Astrocyte of the spinal cord (primary cell): ENCODE results near the gene CRELD2.
A peak's percentile ranks its signal among the peaks of the same experiment; 100 is the strongest.

ENCODE experiments used
- DNase-seq: peaks from one replicate; pipeline ENCODE4 v3.0.0; 2011; ENCODE audit warnings: low read depth, low spot score
- H3K4me3 ChIP-seq: 2 replicates; pipeline ENCODE4 v1.5.1; 2011; ENCODE audit warnings: low read depth, mild to moderate bottlenecking, low read length, moderate library complexity
- in situ Hi-C: cut with HindIII; loops from 2 replicates; pipeline ENCODE4 v1.10.0; 2017; ENCODE audit warnings: low sequenced_read_pairs
- TF ChIP-seq, protein P1 (sequence below): IDR thresholded peaks from 2 replicates; pipeline ENCODE4 v1.5.1; 2012; ENCODE audit warnings: low read depth, mild to moderate bottlenecking, low read length, inconsistent platforms

The CRELD2 gene

DNA sequence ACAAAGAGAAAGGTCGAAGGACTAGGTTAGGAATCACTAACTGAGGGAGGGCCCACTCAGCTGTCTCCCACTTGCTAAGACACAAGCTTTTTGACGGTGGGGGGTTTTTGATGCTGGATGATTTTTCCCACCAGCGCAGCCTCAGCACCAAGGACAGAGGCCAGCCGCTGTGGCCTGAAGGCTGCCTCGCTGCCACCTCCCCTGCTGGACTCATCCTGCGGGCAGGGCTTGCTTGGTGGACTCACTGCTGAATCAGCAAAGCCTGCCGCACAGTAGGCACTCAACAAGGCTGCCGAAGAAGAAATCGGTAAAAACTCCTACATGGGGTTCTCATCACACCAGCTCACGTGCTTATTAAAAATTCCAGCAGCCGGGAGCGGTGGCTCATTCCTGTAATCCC lies 2.8 kb upstream of the CRELD2 start:
- no peak overlapping the region for H3K4me3 ChIP-seq
- DNase-seq: no peak
- in situ Hi-C loops: no loop called here
- TF ChIP-seq, protein P1, sequence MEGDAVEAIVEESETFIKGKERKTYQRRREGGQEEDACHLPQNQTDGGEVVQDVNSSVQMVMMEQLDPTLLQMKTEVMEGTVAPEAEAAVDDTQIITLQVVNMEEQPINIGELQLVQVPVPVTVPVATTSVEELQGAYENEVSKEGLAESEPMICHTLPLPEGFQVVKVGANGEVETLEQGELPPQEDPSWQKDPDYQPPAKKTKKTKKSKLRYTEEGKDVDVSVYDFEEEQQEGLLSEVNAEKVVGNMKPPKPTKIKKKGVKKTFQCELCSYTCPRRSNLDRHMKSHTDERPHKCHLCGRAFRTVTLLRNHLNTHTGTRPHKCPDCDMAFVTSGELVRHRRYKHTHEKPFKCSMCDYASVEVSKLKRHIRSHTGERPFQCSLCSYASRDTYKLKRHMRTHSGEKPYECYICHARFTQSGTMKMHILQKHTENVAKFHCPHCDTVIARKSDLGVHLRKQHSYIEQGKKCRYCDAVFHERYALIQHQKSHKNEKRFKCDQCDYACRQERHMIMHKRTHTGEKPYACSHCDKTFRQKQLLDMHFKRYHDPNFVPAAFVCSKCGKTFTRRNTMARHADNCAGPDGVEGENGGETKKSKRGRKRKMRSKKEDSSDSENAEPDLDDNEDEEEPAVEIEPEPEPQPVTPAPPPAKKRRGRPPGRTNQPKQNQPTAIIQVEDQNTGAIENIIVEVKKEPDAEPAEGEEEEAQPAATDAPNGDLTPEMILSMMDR: no peak

DNA sequence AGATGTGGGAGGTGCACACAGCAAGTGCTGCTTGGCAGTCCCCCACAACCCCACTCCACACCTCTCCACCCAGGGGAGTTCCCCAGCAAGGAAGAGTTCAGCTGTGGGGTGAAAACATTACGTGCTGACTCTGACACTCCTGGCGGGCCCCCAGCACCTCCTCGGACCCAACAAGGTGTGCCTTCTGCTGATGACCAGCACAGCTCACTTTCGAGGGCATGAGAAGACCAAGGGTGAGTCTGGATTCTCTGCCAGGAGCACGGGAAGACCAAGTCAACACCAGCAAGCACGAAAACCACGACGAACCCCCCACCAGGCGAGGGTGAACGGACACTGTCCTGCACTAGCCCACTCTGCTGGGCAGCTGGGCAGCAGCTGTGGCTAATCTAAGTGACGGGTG lies 1.6 kb upstream of the CRELD2 start:
- in situ Hi-C loops: no loop called here
- TF ChIP-seq, protein P1: no peak
- DNase-seq: no peak
- H3K4me3 ChIP-seq: no peak overlapping the region

DNA sequence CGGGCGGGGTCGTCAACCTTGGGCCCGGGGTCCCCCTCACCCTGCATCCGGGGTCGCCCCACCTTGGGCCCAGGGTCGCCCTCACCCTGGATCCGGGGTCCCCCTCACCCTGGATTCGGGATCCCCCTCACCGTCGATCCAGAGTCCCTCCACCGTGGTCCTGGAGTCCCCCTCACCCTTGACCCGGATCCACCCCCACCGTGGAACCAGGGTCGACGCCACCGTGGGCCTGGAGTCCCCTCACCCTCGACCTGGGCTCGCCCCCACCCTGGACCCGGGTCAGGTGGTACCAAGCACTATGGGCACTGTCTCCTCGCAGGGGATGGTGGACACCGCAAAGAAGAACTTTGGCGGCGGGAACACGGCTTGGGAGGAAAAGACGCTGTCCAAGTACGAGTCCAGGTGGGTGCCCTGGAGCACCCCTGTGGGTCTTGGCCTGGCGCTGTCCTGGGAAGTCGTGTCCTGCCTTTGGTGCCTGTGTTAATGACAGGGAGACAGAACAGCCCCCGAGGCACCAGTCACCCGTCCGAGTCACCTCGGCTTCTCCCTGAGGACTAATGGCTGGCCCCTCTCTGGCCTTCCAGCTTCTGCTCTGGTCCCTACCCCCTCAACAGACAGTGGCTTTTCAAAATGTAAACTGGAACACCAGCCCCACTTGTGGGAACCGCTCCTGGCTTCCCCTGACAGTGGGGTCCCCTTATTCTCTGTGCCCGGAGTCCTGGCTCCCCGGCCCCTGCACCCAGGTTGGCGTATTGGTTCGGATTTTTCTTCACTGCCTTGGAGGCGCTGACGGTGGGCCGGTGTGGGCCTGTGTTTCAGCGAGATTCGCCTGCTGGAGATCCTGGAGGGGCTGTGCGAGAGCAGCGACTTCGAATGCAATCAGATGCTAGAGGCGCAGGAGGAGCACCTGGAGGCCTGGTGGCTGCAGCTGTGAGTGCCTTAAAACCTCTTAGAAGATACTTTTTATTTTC lies 762 bp downstream of the CRELD2 start:
- TF ChIP-seq, protein P1: no peak
- in situ Hi-C loops: no loop called here
- H3K4me3 ChIP-seq: peak overlapping the region; percentile 66
- no peak for DNase-seq

DNA sequence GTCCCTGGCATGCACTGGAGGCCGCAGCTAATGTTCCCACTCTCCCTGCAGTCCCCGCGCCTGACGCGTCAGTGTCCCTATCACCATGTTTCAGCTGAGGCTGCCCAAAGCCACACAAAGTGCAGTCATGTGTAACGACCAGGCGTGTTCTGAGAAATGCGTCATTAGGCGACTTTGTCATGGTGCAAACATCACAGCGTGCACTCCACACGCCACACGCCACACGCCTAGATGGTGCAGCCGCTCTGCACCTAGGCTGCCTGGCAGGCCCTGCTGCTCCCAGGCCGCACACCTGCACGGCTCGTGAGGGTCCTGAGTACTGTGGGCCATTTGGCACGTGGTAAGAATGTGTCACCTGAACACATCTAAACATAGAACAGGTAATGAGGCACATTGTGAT lies 2.4 kb downstream of the CRELD2 start:
- TF ChIP-seq, protein P1: no peak

DNA sequence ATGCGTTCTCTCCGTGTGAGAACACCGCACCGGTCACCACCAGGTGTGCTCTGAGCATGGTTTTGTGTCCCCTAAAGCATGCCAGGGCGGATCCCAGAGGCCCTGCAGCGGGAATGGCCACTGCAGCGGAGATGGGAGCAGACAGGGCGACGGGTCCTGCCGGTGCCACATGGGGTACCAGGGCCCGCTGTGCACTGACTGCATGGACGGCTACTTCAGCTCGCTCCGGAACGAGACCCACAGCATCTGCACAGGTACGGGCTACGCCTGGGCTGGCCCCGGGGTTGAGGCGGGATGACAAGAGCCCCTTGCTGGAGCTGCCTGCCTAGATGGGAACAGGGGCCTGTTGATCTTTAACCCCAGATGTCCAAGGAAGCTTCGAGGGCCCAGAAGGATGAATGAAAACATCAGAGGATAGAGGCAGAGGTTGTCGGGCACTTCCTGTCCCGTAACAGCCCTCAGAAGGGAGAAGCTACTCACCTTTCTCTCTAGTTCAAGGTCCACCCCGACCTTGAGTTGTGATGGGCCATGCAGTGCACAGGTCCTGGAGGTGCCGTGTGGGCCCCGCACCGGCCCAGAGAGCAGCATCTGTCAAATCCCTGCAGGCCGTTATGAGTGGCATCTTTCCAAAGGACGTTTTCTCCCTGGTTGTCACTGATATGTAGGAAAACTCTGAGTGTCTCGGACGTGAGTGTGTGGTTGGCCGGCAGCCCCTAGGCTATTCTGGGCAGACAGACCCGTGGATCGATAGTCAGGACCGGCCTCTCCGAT lies 3.3 kb downstream of the CRELD2 start:
- no peak for DNase-seq
- in situ Hi-C loops: no loop called here
- no peak overlapping the region for H3K4me3 ChIP-seq
- TF ChIP-seq, protein P1: no peak

More for the DNA sequence above, 2.4 kb downstream of the CRELD2 start:
- no peak for DNase-seq
- no peak overlapping the region for H3K4me3 ChIP-seq
- in situ Hi-C loops: no loop called here

DNA sequence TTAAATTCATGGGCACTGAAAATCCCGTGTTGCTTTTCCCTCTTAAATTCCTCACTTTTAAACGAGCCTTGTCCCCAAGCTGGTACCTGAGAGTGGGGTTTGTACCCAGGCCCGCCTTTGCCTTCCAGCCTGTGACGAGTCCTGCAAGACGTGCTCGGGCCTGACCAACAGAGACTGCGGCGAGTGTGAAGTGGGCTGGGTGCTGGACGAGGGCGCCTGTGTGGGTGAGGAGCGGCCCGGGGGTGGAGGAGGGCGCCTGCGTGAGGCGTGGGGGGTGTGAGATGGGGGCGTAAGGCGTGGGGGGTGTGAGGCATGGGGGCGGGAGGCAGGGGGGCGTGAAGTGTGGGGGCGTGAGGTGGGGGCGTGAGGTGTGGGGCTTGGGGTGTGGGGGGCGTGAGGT lies 4.0 kb downstream of the CRELD2 start:
- no peak overlapping the region for H3K4me3 ChIP-seq
- TF ChIP-seq, protein P1: no peak
- DNase-seq: no peak
- in situ Hi-C loops: no loop called here
